Measurements from ENCODE around the gene RNASE11.
"Not testable (repeated sequence)": the region's sequence is repeated elsewhere in the genome, so short reads cannot be mapped to it uniquely, and the experiment has no call there.

RNASE11 gene

GRCh38 chr14:20587489-20588154, at the start of gene RNASE11:
Gene RNASE11 (minus strand): TSS chr14:20588001.
- DNase-seq (ENCODE audit: extremely low read depth in 1 of 2, low read depth in 1 of 2), result no peak

- no peak for DNase-seq (ENCODE audit: extremely low read depth in 1 of 2, low read depth in 1 of 2)
Observed at GRCh38 chr14:20632831-20633691, 45.3 kb upstream of the RNASE11 start.

- DNase-seq (ENCODE audit: extremely low read depth in 1 of 2, low read depth in 1 of 2), result no peak
Observed at GRCh38 chr14:20632448-20632830, 44.6 kb upstream of the RNASE11 start.

- no peak for DNase-seq (ENCODE audit: extremely low read depth in 1 of 2, low read depth in 1 of 2)
Observed at GRCh38 chr14:20631880-20632389, 44.1 kb upstream of the RNASE11 start.

GRCh38 chr14:20631023-20631879, 43.5 kb upstream of the RNASE11 start:
- DNase-seq (ENCODE audit: extremely low read depth in 1 of 2, low read depth in 1 of 2), result no peak

GRCh38 chr14:20630340-20631022, 42.7 kb upstream of the RNASE11 start:
- no peak for DNase-seq (ENCODE audit: extremely low read depth in 1 of 2, low read depth in 1 of 2)

GRCh38 chr14:20628063-20628854, 40.5 kb upstream of the RNASE11 start:
- no peak for DNase-seq (ENCODE audit: extremely low read depth in 1 of 2, low read depth in 1 of 2)

GRCh38 chr14:20627346-20628027, 39.7 kb upstream of the RNASE11 start:
- no peak for DNase-seq (ENCODE audit: extremely low read depth in 1 of 2, low read depth in 1 of 2)

- no peak for DNase-seq (ENCODE audit: extremely low read depth in 1 of 2, low read depth in 1 of 2)
Observed at GRCh38 chr14:20626274-20626673, 38.5 kb upstream of the RNASE11 start.

- DNase-seq (ENCODE audit: extremely low read depth in 1 of 2, low read depth in 1 of 2), result no peak
Observed at GRCh38 chr14:20624495-20625070, 36.8 kb upstream of the RNASE11 start.

- DNase-seq (ENCODE audit: extremely low read depth in 1 of 2, low read depth in 1 of 2), result no peak
Observed at GRCh38 chr14:20623798-20624197, 36.0 kb upstream of the RNASE11 start.

GRCh38 chr14:20622816-20623291, 35.1 kb upstream of the RNASE11 start:
- DNase-seq (ENCODE audit: extremely low read depth in 1 of 2, low read depth in 1 of 2), result no peak

- DNase-seq (ENCODE audit: extremely low read depth in 1 of 2, low read depth in 1 of 2), result no peak
Observed at GRCh38 chr14:20620798-20621478, 33.1 kb upstream of the RNASE11 start.

- DNase-seq (ENCODE audit: extremely low read depth in 1 of 2, low read depth in 1 of 2), result not testable (repeated sequence)
Observed at GRCh38 chr14:20619688-20620087, 31.9 kb upstream of the RNASE11 start.

GRCh38 chr14:20618271-20618749, 30.5 kb upstream of the RNASE11 start:
- DNase-seq (ENCODE audit: extremely low read depth in 1 of 2, low read depth in 1 of 2), result no peak

GRCh38 chr14:20617138-20618003, 29.6 kb upstream of the RNASE11 start:
- no peak for DNase-seq (ENCODE audit: extremely low read depth in 1 of 2, low read depth in 1 of 2)

- no peak for DNase-seq (ENCODE audit: extremely low read depth in 1 of 2, low read depth in 1 of 2)
Observed at GRCh38 chr14:20615996-20616395, 28.2 kb upstream of the RNASE11 start.
